Stomach (tissue), 9 donors: ENCODE measurements around the gene TBC1D32. TPM values are rescaled to one million over a fixed set of nuclear protein-coding genes. Genes with fewer than 3 reads are reported as not detected.

Experiments used
- DNase-seq, 2 donors: peaks; one replicate each; pipeline versions ENCODE4 v3.0.0 to v3.0.0-alpha.2; 2013 to 2019
- H3K27ac ChIP-seq, 5 donors: fragments of 200-600 bp in 4 of 5; sonication (generic) in 4 of 5; one replicate each; pipeline ENCODE4 v1.5.1; 2013 to 2019; ENCODE audit warnings: mild to moderate bottlenecking in 1 of 5, moderate library complexity in 1 of 5
- H3K27me3 ChIP-seq, 3 donors: fragments of 200-600 bp; sonication (generic); one replicate each; pipeline ENCODE4 v1.5.1; 2017 to 2019; ENCODE audit warnings: mixed run types in 1 of 3
- H3K36me3 ChIP-seq, 4 donors: fragments of 200-600 bp; sonication (generic); 1 replicate in 3 of 4; 2 replicates in 1 of 4; pipeline ENCODE4 v1.5.1; 2016 to 2019
- H3K4me1 ChIP-seq, 4 donors: fragments of 200-600 bp; sonication (generic); one replicate each; pipeline ENCODE4 v1.5.1; 2016 to 2019
- H3K4me3 ChIP-seq, 4 donors: fragments of 200-600 bp; sonication (generic) in 3 of 4; one replicate each; pipeline ENCODE4 v1.5.1; 2016 to 2019; ENCODE audit warnings: mild to moderate bottlenecking in 1 of 4
- H3K9me3 ChIP-seq, 4 donors: fragments of 200-600 bp; sonication (generic); one replicate each; pipeline ENCODE4 v1.5.1; 2016 to 2019
- EP300 ChIP-seq: sonication (generic); formaldehyde crosslinking; IDR thresholded peaks from one replicate; pipeline ENCODE4 v1.6.1; 2017; ENCODE audit warnings: antibody characterized with exemption
- POLR2A ChIP-seq, 4 donors: fragments of 450-650 bp; IDR thresholded peaks; one replicate each; pipeline ENCODE4 v1.6.1; 2016; ENCODE audit warnings: antibody characterized with exemption in 4 of 4, control low read depth in 2 of 4, mild to moderate bottlenecking in 1 of 4, moderate library complexity in 1 of 4
- POLR2AphosphoS5 ChIP-seq, 3 donors: sonication (generic); formaldehyde crosslinking; IDR thresholded peaks; one replicate each; pipeline ENCODE4 v1.6.1; 2016; ENCODE audit warnings: antibody characterized with exemption in 3 of 3
- WGBS, 5 donors: extraction: QIAGEN DNeasy Blood & Tissue Kit in 3 of 5; methylation state at CpG; one replicate each; pipeline versions ENCODE4 v1.1.5 to v1.1.7; 2013 to 2018; 5-methylcytosine and 5-hydroxymethylcytosine counted together
- intact Hi-C: fragments of 100-400 bp; cut with DNase I; formaldehyde crosslinking; loops from one replicate; pipeline ENCODE4 v1.15.1; 2023; ENCODE audit warnings: low total_unique reads
- polyA plus RNA-seq, 3 donors: library from polyadenylated mRNA; stranded (reverse); fragments of 200-250 nt; gene quantifications; one replicate each; pipeline ENCODE4 v1.2.3, GENCODE V29; 2013
- total RNA-seq, 5 donors: library from RNA; depleted of rRNA; stranded (reverse); fragments of >200 nt; gene quantifications; one replicate each; pipeline versions ENCODE4 v1.1.0 to v1.2.3, GENCODE V29; 2014 to 2016
- TF ChIP-seq, protein P1 (sequence below), 7 experiments: fragments of 450-650 bp in 4 of 7; fragments of 200-600 bp in 3 of 7; sonication (generic) in 3 of 7; IDR thresholded peaks; one replicate each; pipeline ENCODE4 v1.5.1; 2016 to 2019; ENCODE audit warnings: antibody characterized with exemption in 7 of 7, control low read depth in 2 of 7, mild to moderate bottlenecking in 1 of 7
- donor health status: healthy with polysubstance abuse.
- donor health status: Bipolar disorder and iron deficiency.
- donor health status: healthy.

The TBC1D32 gene
- total and polyA plus RNA-seq, 8 donors: 0.46 to 38.2 (median 1.8) TPM

DNA sequence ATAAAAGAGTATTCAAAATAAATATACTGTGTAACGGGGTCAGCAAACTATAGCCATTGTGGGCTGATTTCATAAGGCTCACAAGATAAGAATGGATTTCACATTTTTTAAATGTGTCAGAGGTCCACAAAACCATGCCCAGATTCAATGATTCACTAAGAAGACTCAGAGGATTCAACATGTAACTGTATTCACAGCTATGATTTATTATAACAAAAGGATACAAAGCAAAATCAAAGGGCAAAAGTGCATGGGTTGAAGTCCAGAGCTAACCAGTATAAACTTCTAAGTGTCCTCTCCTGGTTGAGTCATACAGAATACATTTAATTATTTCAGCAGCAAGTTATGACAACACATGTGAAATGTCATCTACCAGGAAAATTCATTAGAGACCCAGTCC, 49.2 kb downstream of the TBC1D32 start:
- Histone ChIP-seq H3K4me3 (no peak overlapping the region), H3K9me3 (no peaks in the 10 kb centered on the region), H3K4me1 (no peaks in the 10 kb centered on the region), H3K36me3 (peaks cover 0 to 18% (median 0%) of the 10 kb centered on the region in 4 donors), H3K27me3 (no peaks in the 10 kb centered on the region), H3K27ac (no peak overlapping the region)
- TF ChIP-seq POLR2AphosphoS5 (IDR thresholded peaks at IDR 0.05) (no peak), POLR2A (IDR thresholded peaks at IDR 0.05) (no peak), EP300 (no peak)
- TF ChIP-seq, protein P1, sequence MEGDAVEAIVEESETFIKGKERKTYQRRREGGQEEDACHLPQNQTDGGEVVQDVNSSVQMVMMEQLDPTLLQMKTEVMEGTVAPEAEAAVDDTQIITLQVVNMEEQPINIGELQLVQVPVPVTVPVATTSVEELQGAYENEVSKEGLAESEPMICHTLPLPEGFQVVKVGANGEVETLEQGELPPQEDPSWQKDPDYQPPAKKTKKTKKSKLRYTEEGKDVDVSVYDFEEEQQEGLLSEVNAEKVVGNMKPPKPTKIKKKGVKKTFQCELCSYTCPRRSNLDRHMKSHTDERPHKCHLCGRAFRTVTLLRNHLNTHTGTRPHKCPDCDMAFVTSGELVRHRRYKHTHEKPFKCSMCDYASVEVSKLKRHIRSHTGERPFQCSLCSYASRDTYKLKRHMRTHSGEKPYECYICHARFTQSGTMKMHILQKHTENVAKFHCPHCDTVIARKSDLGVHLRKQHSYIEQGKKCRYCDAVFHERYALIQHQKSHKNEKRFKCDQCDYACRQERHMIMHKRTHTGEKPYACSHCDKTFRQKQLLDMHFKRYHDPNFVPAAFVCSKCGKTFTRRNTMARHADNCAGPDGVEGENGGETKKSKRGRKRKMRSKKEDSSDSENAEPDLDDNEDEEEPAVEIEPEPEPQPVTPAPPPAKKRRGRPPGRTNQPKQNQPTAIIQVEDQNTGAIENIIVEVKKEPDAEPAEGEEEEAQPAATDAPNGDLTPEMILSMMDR (IDR thresholded peaks at IDR 0.05): no peak
- intact Hi-C loops: no loop called here
- WGBS, 5 donors: 92 to 99% (median 96%) methylated on average over 1 of the region's 1 CpG
- DNase-seq: no peak

DNA sequence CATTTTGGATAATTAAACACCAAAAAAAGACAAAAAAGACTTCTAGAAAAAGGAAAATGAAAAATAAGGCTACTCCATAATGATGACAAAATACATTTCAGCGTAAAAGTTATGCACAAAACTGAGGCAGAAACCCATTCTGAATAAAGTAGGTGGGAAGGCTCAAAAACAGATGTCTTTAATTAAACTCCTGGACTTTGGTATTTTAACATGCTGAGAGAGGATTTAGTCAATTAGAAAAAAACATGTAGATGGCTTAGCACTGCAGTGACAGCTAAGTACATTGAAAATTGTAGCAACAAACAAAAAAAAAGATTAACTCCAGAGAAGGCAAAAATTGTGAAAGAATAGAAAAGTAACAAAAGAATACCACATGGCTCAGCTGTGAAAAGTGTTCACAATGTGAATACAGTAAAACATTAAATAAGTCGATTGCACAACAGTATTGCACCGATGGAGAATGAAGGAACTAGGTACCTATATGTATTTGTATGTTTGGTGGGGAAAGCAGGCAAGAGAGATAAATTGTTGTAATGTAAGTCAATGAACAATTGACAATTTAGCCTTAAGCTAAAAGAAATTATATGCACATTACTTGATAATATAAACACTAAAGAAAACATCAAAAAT, 59.5 kb downstream of the TBC1D32 start:
- WGBS, 5 donors: 87 to 96% (median 94%) methylated on average over 3 of the region's 3 CpGs
- TF ChIP-seq POLR2A (IDR thresholded peaks at IDR 0.05): no peak
- TF ChIP-seq EP300: no peak
- TF ChIP-seq, protein P1 (IDR thresholded peaks at IDR 0.05): no peak
- TF ChIP-seq POLR2AphosphoS5 (IDR thresholded peaks at IDR 0.05): no peak

DNA sequence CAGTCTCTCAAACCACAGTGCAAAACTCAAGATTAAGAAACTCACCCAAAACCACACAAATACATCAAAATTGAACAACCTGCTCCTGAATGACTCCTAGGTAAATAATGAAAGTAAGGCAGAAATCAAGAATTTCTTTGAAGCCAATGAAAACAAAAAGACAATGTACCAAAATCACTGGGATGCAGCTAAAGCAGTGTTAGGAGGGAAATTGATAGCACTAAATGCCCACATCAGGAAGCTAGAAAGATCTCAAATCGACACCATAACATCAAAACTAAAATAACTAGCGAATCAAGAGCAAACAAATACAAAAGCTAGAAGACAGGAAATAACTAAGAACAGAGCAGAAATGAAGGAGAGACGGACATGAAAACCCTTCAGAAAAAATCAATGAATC, 70.5 kb downstream of the TBC1D32 start:
- DNase-seq: no peak
- TF ChIP-seq EP300: no peak
- no peak for TF ChIP-seq POLR2AphosphoS5 (IDR thresholded peaks at IDR 0.05)
- TF ChIP-seq POLR2A (IDR thresholded peaks at IDR 0.05): no peak
- TF ChIP-seq, protein P1 (IDR thresholded peaks at IDR 0.05): no peak
- H3K36me3 ChIP-seq: peaks cover 0 to 61% (median 20%) of the 10 kb centered on the region in 4 donors
- peaks cover 0 to 41% (median 20%) of the 10 kb centered on the region in 4 donors for H3K9me3 ChIP-seq
- intact Hi-C loops: no loop called here
- H3K4me1 ChIP-seq: no peaks in the 10 kb centered on the region
- no peak overlapping the region for H3K4me3 ChIP-seq
- WGBS, 5 donors: 75 to 99% (median 95%) methylated on average over 3 of the region's 3 CpGs
- no peak overlapping the region for H3K27ac ChIP-seq
- no peaks in the 10 kb centered on the region for H3K27me3 ChIP-seq

More for the DNA sequence above, 59.5 kb downstream of the TBC1D32 start:
- intact Hi-C loops: no loop called here
- H3K27ac ChIP-seq: no peak overlapping the region
- H3K27me3 ChIP-seq: no peaks in the 10 kb centered on the region
- H3K4me3 ChIP-seq: no peak overlapping the region
- H3K4me1 ChIP-seq: no peaks in the 10 kb centered on the region
- H3K36me3 ChIP-seq: peaks cover 0 to 16% (median 8%) of the 10 kb centered on the region in 4 donors
- peaks cover 0 to 7% (median 3%) of the 10 kb centered on the region in 4 donors for H3K9me3 ChIP-seq
- DNase-seq: no peak

DNA sequence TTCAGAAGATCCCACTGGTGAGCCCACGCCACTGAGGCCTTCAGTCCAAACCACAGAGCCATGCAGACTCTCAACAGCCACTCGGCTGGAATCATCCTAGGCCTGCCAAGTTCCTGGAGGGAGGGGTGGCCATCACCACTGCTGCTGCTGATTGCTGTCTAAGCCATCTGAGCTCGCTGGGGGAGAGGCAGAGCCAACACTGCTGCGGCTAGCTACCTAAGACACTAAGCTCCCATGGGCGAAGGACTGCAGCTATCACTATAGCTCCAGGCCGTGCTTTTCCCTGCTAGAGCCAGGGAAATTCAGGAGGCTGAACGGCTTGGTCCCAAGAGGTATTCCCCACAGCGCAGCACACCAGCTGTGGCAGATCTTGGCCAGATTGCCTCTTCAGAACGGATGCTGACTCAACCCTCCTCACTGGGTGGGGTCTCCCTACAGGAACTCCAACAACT, 73.6 kb downstream of the TBC1D32 start:
- TF ChIP-seq, protein P1 (IDR thresholded peaks at IDR 0.05): no peak
- TF ChIP-seq POLR2AphosphoS5 (IDR thresholded peaks at IDR 0.05) (no peak), EP300 (no peak), POLR2A (IDR thresholded peaks at IDR 0.05) (no peak)
- DNase-seq: peak in 1 of 2 donors; percentile 5

More for the DNA sequence above, 73.6 kb downstream of the TBC1D32 start:
- Histone ChIP-seq H3K36me3 (peaks cover 0 to 41% (median 7%) of the 10 kb centered on the region in 4 donors), H3K4me3 (no peak overlapping the region), H3K9me3 (peaks cover 0 to 26% (median 7%) of the 10 kb centered on the region in 4 donors), H3K4me1 (no peaks in the 10 kb centered on the region), H3K27me3 (no peaks in the 10 kb centered on the region), H3K27ac (no peak overlapping the region)
- 89 to 92% (median 91%) methylated on average over 7 to 9 of the region's 9 CpGs for WGBS, 5 donors
- intact Hi-C loops: no loop called here
